MM.1S (cell line): Measurements from ENCODE around the gene ROBO2.

Experiments used
- EZH2 ChIP-seq: fragments of 300-600 bp; sonication (generic); optimal IDR thresholded peaks from 2 replicates; pipeline ENCODE3; 2017; ENCODE audit warnings: low read depth, mild to moderate bottlenecking, antibody characterized with exemption, low read length, mixed read lengths
- EZH2phosphoT487 ChIP-seq: fragments of 300-600 bp; sonication (generic); IDR thresholded peaks from 2 replicates; pipeline ENCODE4 v1.6.1; 2018; ENCODE audit warnings: antibody characterized with exemption, low read length
- TF ChIP-seq, protein P1 (sequence below): fragments of 300-600 bp; sonication (generic); IDR thresholded peaks from 2 replicates; pipeline ENCODE4 v1.5.1; 2016; ENCODE audit warnings: antibody characterized with exemption, low read length, mixed read lengths

DNA sequence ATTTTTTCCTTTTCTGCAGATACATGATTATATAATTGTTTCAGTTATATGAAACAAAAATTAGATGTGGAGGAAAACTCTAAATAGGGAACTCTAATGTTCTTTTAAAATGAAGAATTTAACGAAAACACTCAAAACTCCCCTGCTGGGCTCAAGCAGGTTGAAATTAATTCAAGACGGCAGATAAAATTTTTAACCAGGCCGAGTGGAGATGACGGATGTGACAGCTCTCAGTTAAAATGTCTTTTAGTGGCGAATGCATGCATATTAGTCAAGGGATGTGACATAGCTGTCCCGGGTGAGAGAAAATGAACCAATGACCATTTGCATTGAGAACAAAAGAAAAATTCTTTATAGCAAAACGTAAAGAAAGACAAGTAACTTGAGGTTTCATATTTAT is 110.1 kb downstream of the ROBO2 start:
- no peak for TF ChIP-seq EZH2
- TF ChIP-seq, protein P1, sequence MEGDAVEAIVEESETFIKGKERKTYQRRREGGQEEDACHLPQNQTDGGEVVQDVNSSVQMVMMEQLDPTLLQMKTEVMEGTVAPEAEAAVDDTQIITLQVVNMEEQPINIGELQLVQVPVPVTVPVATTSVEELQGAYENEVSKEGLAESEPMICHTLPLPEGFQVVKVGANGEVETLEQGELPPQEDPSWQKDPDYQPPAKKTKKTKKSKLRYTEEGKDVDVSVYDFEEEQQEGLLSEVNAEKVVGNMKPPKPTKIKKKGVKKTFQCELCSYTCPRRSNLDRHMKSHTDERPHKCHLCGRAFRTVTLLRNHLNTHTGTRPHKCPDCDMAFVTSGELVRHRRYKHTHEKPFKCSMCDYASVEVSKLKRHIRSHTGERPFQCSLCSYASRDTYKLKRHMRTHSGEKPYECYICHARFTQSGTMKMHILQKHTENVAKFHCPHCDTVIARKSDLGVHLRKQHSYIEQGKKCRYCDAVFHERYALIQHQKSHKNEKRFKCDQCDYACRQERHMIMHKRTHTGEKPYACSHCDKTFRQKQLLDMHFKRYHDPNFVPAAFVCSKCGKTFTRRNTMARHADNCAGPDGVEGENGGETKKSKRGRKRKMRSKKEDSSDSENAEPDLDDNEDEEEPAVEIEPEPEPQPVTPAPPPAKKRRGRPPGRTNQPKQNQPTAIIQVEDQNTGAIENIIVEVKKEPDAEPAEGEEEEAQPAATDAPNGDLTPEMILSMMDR = no peak
- TF ChIP-seq EZH2phosphoT487 = no peak
